Lower leg skin (tissue), 3 donors: Measurements from ENCODE around the gene MAP3K5.

ENCODE experiments used
- CTCF ChIP-seq, 3 donors: fragments of 450-650 bp; IDR thresholded peaks; one replicate each; pipeline ENCODE4 v1.5.1; 2016; ENCODE audit warnings: antibody characterized with exemption in 3 of 3, mild to moderate bottlenecking in 3 of 3, moderate library complexity in 2 of 3
- POLR2A ChIP-seq, 2 donors: fragments of 450-650 bp; IDR thresholded peaks; one replicate each; pipeline ENCODE4 v1.6.1; 2016 to 2017; ENCODE audit warnings: antibody characterized with exemption in 2 of 2, mild to moderate bottlenecking in 1 of 2, moderate library complexity in 1 of 2

GRCh38 chr6:136769124-136769523 lies 23.2 kb downstream of the MAP3K5 start:
- TF ChIP-seq CTCF (IDR thresholded peaks at IDR 0.05) (no peak), POLR2A (IDR thresholded peaks at IDR 0.05) (no peak)
